Mesenchymal stem cell (in vitro differentiated cells and primary cell): ENCODE data around the gene YWHAQ.

Experiments used
- DNase-seq: peaks from one replicate; pipeline ENCODE4 v3.0.0-alpha.2; 2013
- H2AFZ ChIP-seq: one replicate; pipeline ENCODE4 v1.6.1; 2013; ENCODE audit warnings: low read depth, mild to moderate bottlenecking, control low read depth, inconsistent platforms, low read length, moderate library complexity
- H2AK5ac ChIP-seq: 2 replicates; pipeline ENCODE4 v1.6.1; 2013; ENCODE audit warnings: low read length, moderate library complexity, mild to moderate bottlenecking, inconsistent platforms; ENCODE audit not compliant: severe bottlenecking
- H2BK120ac ChIP-seq: one replicate; pipeline ENCODE4 v1.6.1; 2013; ENCODE audit warnings: low read depth, mild to moderate bottlenecking, inconsistent platforms, low read length, moderate library complexity
- H2BK12ac ChIP-seq, 2 experiments: one replicate each; pipeline ENCODE4 v1.6.1; 2013; ENCODE audit warnings: inconsistent platforms in 2 of 2, low read length in 2 of 2, mild to moderate bottlenecking in 2 of 2, moderate library complexity in 2 of 2, control low read depth in 1 of 2
- H2BK15ac ChIP-seq: one replicate; pipeline ENCODE4 v1.6.1; 2013; ENCODE audit warnings: mild to moderate bottlenecking, low read depth, inconsistent platforms; ENCODE audit not compliant: poor library complexity, severe bottlenecking
- H2BK5ac ChIP-seq: 2 replicates; pipeline ENCODE4 v1.6.1; 2013; ENCODE audit warnings: low read depth, mild to moderate bottlenecking, low read length, control low read depth, inconsistent platforms; ENCODE audit not compliant: poor library complexity, severe bottlenecking
- H3K14ac ChIP-seq, 2 experiments: one replicate each; pipeline ENCODE4 v1.6.1; 2013; ENCODE audit warnings: inconsistent platforms in 2 of 2, low read length in 2 of 2, control low read depth in 1 of 2, mild to moderate bottlenecking in 1 of 2, moderate library complexity in 1 of 2
- H3K18ac ChIP-seq, 2 experiments: one replicate each; pipeline ENCODE4 v1.6.1; 2013; ENCODE audit warnings: inconsistent platforms in 2 of 2, low read length in 2 of 2, control low read depth in 1 of 2, low read depth in 1 of 2, mild to moderate bottlenecking in 1 of 2
- H3K23ac ChIP-seq, 2 experiments: one replicate each; pipeline ENCODE4 v1.6.1; 2013; ENCODE audit warnings: inconsistent platforms in 2 of 2, low read length in 2 of 2, mild to moderate bottlenecking in 2 of 2, moderate library complexity in 2 of 2, control low read depth in 1 of 2
- H3K27ac ChIP-seq: 2 replicates; pipeline ENCODE4 v1.5.1; 2013; ENCODE audit warnings: mild to moderate bottlenecking, moderate library complexity, low read length, control low read depth, inconsistent platforms; ENCODE audit not compliant: poor library complexity, severe bottlenecking
- H3K27me3 ChIP-seq, 2 experiments: 2 replicates each; pipeline versions ENCODE4 v1.6.1 to v1.7.0; 2013; ENCODE audit warnings: low read length in 2 of 2, mild to moderate bottlenecking in 2 of 2, moderate library complexity in 2 of 2, control low read depth in 1 of 2, inconsistent platforms in 1 of 2; ENCODE audit not compliant: control insufficient read depth in 1 of 2, insufficient read depth in 1 of 2
- H3K36me3 ChIP-seq, 2 experiments: 2 replicates each; pipeline versions ENCODE4 v1.6.1 to v1.7.0; 2013; ENCODE audit warnings: low read length in 2 of 2, control low read depth in 1 of 2, inconsistent platforms in 1 of 2, low read depth in 1 of 2, mild to moderate bottlenecking in 1 of 2; ENCODE audit not compliant: insufficient read depth in 2 of 2, control insufficient read depth in 1 of 2
- H3K4ac ChIP-seq, 2 experiments: one replicate each; pipeline ENCODE4 v1.6.1; 2013; ENCODE audit warnings: inconsistent platforms in 2 of 2, low read length in 2 of 2, mild to moderate bottlenecking in 2 of 2, moderate library complexity in 2 of 2, control low read depth in 1 of 2, low read depth in 1 of 2
- H3K4me1 ChIP-seq: 2 replicates; pipeline ENCODE4 v1.6.1; 2013; ENCODE audit warnings: low read depth, low read length, control low read depth; ENCODE audit not compliant: control insufficient read depth, insufficient read depth
- H3K4me2 ChIP-seq: 2 replicates; pipeline ENCODE4 v1.6.1; 2013; ENCODE audit warnings: low read length, mild to moderate bottlenecking, inconsistent platforms; ENCODE audit not compliant: poor library complexity, severe bottlenecking
- H3K4me3 ChIP-seq, 2 experiments: 2 replicates each; pipeline versions ENCODE4 v1.5.1 to v1.7.0; 2013; ENCODE audit warnings: low read length in 2 of 2, mild to moderate bottlenecking in 2 of 2, control low read depth in 1 of 2, low read depth in 1 of 2; ENCODE audit not compliant: insufficient read depth in 1 of 2
- H3K79me1 ChIP-seq: replicated peaks from 2 replicates; pipeline ENCODE4 v1.6.1; 2013; ENCODE audit warnings: mild to moderate bottlenecking, control low read depth, low read length, inconsistent platforms; ENCODE audit not compliant: poor library complexity, severe bottlenecking
- H3K9ac ChIP-seq: 2 replicates; pipeline ENCODE4 v1.7.0; 2013; ENCODE audit warnings: mild to moderate bottlenecking, low read length, moderate library complexity
- H3K9me3 ChIP-seq: 2 replicates; pipeline ENCODE4 v1.7.0; 2013; ENCODE audit warnings: mild to moderate bottlenecking, low read length; ENCODE audit not compliant: control insufficient read depth
- H4K8ac ChIP-seq: one replicate; pipeline ENCODE4 v1.6.1; 2013; ENCODE audit warnings: inconsistent platforms, mild to moderate bottlenecking, low read length, moderate library complexity
- H4K91ac ChIP-seq: one replicate; pipeline ENCODE4 v1.6.1; 2013; ENCODE audit warnings: mild to moderate bottlenecking, low read length, inconsistent platforms
- WGBS: methylation state at CpG from one replicate; pipeline ENCODE4 v1.1.7; 2013; ENCODE audit warnings: mixed read lengths; 5-methylcytosine and 5-hydroxymethylcytosine counted together

YWHAQ gene

DNA sequence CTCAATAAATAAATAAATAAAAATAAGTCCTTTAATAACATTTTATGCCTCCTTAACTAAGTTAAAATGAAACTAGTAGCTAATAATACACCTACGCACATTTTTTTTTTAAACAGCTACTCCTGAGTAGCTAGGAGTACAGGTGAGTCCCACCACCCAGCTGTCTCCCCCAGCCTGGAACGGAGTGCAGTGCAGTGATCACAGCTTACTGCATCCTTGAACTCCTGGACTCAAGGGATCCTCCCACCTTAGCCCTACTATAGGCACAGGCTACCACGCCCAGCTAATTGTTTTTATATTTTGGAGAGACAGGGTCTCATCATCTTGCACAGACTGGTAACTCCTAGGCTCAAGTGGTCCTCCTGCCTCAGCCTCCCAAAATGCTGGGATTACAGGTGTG lies 28.4 kb downstream of the YWHAQ start:
- no peak overlapping the region for H3K4ac ChIP-seq
- H2AK5ac ChIP-seq = no peak overlapping the region
- no peak overlapping the region for H3K4me3 ChIP-seq
- no peaks in the 10 kb centered on the region for H3K27me3 ChIP-seq
- no peak overlapping the region for H3K27ac ChIP-seq
- H3K4me1 ChIP-seq = peaks cover 2% of the 10 kb centered on the region
- H4K8ac ChIP-seq = no peak overlapping the region
- H2BK15ac ChIP-seq = no peak overlapping the region
- H3K36me3 ChIP-seq = peaks cover 16 to 44% of the 10 kb centered on the region in 2 experiments
- peaks cover 27% of the 10 kb centered on the region for H3K9me3 ChIP-seq
- no peak overlapping the region for H2BK120ac ChIP-seq
- H4K91ac ChIP-seq = no peak overlapping the region
- peak overlapping the region in 1 of 2 experiments; percentile 11 for H3K14ac ChIP-seq
- DNase-seq = no peak
- peak overlapping the region in 1 of 2 experiments; percentile 10 for H2BK12ac ChIP-seq
- H3K23ac ChIP-seq = no peak overlapping the region
- H2BK5ac ChIP-seq = no peak overlapping the region
- H3K4me2 ChIP-seq = no peak overlapping the region
- no peak overlapping the region for H2AFZ ChIP-seq
- 100% methylated on average over 2 of the region's 3 CpGs for WGBS
- no peak overlapping the region for H3K9ac ChIP-seq
- H3K79me1 ChIP-seq = peaks cover 2% of the 10 kb centered on the region
- no peak overlapping the region for H3K18ac ChIP-seq

DNA sequence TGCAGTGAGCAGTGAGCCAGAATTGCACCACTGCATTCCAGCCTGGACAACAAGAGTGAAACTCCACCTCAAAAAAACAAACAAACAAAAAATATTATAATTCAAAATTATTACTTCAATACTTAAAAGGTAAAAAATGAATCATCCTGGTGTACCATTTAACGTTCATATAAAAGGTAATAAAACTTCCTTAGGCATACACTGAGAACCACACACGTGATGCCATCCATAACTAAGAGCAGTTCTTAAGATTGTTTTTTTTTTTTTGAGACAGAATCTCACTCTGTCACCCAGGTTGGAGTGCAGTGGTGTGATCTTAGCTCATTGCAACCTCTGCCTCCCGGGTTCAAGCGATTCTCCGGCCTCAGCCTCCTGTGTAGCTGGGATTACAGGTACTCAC lies 29.4 kb downstream of the YWHAQ start:
- H2AK5ac ChIP-seq = no peak overlapping the region
- H3K4me2 ChIP-seq = no peak overlapping the region
- WGBS = 98% methylated on average over 3 of the region's 5 CpGs

DNA sequence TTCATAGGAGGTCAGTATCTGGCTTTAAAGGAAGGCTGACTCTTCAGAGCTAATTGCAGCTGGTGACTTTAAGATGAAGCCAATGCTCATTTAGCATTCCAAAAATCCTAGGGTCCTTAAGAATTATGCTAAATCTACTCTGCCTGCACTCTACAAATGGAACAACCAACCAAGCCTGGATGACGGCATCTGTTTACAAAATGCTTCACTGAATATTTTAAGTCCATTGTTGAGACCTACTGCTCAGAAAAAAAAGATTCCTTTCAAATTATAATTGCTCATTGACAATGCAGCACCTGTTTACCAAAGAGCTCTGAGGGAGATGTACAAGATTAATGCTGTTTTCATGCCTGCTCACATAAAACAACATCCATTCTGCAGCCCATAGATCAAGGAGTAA lies 31.4 kb downstream of the YWHAQ start:
- DNase-seq = no peak
- H3K4me3 ChIP-seq = peak overlapping the region in 1 of 2 experiments; percentile 11

More for the DNA sequence above, 29.4 kb downstream of the YWHAQ start:
- Histone ChIP-seq H3K4me1 (peaks cover 2% of the 10 kb centered on the region), H3K14ac (no peak overlapping the region), H3K4ac (no peak overlapping the region), H2BK120ac (no peak overlapping the region), H4K91ac (no peak overlapping the region), H2BK5ac (no peak overlapping the region), H3K18ac (no peak overlapping the region), H3K36me3 (peaks cover 19 to 49% of the 10 kb centered on the region in 2 experiments), H3K27ac (no peak overlapping the region), H3K9me3 (peaks cover 27% of the 10 kb centered on the region), H4K8ac (no peak overlapping the region), H3K9ac (no peak overlapping the region), H2AFZ (no peak overlapping the region), H3K27me3 (no peaks in the 10 kb centered on the region), H2BK15ac (no peak overlapping the region), H3K4me3 (no peak overlapping the region), H3K23ac (no peak overlapping the region), H2BK12ac (no peak overlapping the region), H3K79me1 (peaks cover 2% of the 10 kb centered on the region)
- DNase-seq = no peak

DNA sequence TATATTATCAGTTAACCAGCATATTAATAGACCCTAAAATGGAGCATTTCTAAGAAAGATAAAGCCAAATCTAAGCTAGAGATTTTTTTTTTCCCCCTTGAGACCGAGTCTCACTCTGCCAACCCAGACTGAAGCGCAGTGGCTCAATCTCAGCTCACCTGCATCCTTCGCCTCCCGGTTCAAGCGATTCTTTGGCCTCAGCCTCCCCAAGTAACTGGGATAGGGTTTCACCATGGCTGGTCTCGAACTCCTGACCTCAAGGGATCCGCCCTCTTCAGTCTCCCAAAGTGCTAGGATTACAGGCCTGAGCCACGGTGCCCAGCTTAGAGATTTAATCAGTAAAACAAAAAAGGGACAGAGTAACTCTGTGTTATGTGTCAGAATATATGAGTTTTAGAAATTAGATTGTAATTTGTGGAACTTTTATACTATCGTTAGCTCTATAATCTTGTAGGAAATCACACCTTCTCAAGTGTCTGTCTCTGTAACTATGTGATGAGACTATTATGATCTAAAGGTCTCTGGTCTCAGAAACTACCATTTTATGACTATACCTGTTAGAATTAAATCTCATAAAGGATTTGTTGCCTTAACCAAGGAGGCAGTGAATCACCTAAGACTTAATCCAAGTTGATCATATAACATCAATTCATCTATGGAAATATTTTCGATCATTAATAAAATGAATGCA lies 34.0 kb downstream of the YWHAQ start:
- Histone ChIP-seq H3K9ac (no peak overlapping the region), H2BK12ac (no peak overlapping the region), H4K91ac (no peak overlapping the region), H3K27me3 (no peaks in the 10 kb centered on the region), H3K14ac (no peak overlapping the region), H3K23ac (no peak overlapping the region), H4K8ac (no peak overlapping the region), H3K18ac (no peak overlapping the region), H3K36me3 (peaks cover 21 to 49% of the 10 kb centered on the region in 2 experiments), H3K4ac (no peak overlapping the region), H2AFZ (no peak overlapping the region), H3K4me3 (no peak overlapping the region), H3K4me2 (no peak overlapping the region), H2BK120ac (no peak overlapping the region), H3K27ac (no peak overlapping the region), H3K9me3 (peaks cover 27% of the 10 kb centered on the region), H2BK5ac (no peak overlapping the region), H3K79me1 (peaks cover 2% of the 10 kb centered on the region), H2BK15ac (no peak overlapping the region), H2AK5ac (no peak overlapping the region), H3K4me1 (peaks cover 3% of the 10 kb centered on the region)
- 93% methylated on average over 9 of the region's 10 CpGs for WGBS
- DNase-seq = no peak

More for the DNA sequence above, 31.4 kb downstream of the YWHAQ start:
- Histone ChIP-seq H3K4me2 (no peak overlapping the region), H3K4ac (no peak overlapping the region), H2BK120ac (no peak overlapping the region), H3K27me3 (no peaks in the 10 kb centered on the region), H3K79me1 (peaks cover 2% of the 10 kb centered on the region), H2BK15ac (no peak overlapping the region), H3K4me1 (peaks cover 3% of the 10 kb centered on the region), H3K23ac (no peak overlapping the region), H3K9me3 (peaks cover 27% of the 10 kb centered on the region), H4K8ac (no peak overlapping the region), H3K36me3 (peaks cover 19 to 48% of the 10 kb centered on the region in 2 experiments), H3K27ac (no peak overlapping the region), H3K14ac (no peak overlapping the region), H4K91ac (no peak overlapping the region), H2AK5ac (no peak overlapping the region), H2BK12ac (no peak overlapping the region), H2AFZ (no peak overlapping the region), H2BK5ac (no peak overlapping the region), H3K18ac (no peak overlapping the region), H3K9ac (no peak overlapping the region)
- 95% methylated on average over 1 of the region's 1 CpG for WGBS
